Endothelial cell of umbilical vein (primary cell): ENCODE results near the gene CKAP5. TPM values are rescaled to one million over a fixed set of nuclear protein-coding genes. Genes with fewer than 3 reads are reported as not detected.
A peak's percentile ranks its signal among the peaks of the same experiment; 100 is the strongest.
"Not testable (repeated sequence)": the region's sequence is repeated elsewhere in the genome, so short reads cannot be mapped to it uniquely, and the experiment has no call there.

Experiments
- BruUV-seq: library from RNA; stranded (reverse); fragments of 400-500 nt; replicated peaks from 2 replicates; lab custom pipeline; 2021; lab: Mats Ljungman, UMichigan
- CTCF ChIA-PET: fragments of 300-600, 350-600 bp; sonication (Branson Sonifier 250); formaldehyde crosslinking; loops from one replicate; lab custom pipeline; 2021; ENCODE audit warnings: antibody characterized with exemption, inconsistent platforms; lab: Charles Lee
- POLR2A ChIA-PET: fragments of 300-600, 350-600 bp; sonication (Branson Sonifier 250); formaldehyde crosslinking; loops from one replicate; lab custom pipeline; 2021; ENCODE audit warnings: antibody characterized with exemption, inconsistent platforms; lab: Charles Lee
- DNase-seq: peaks from one replicate; pipeline ENCODE4 v3.0.0-alpha.2; 2011; ENCODE audit warnings: low read depth, low spot score
- FAIRE-seq: peaks from 2 replicates; lab custom pipeline; 2011; peaks lifted over from hg19 to GRCh38; lab: Jason Lieb, UNC
- H2AFZ ChIP-seq: 2 replicates; pipeline ENCODE4 v1.6.0; 2012; ENCODE audit warnings: low read depth, low read length, control low read depth, inconsistent platforms
- H3K27ac ChIP-seq: 2 replicates; pipeline ENCODE4 v1.5.1; 2011; ENCODE audit warnings: low read depth, mild to moderate bottlenecking, control low read depth, low read length, moderate library complexity; ENCODE audit not compliant: insufficient read depth
- H3K27me3 ChIP-seq, 2 experiments: 2 replicates each; pipeline versions ENCODE4 v1.6.0 to v1.6.1; 2011; ENCODE audit warnings: low read length in 2 of 2, mixed read lengths in 1 of 2; ENCODE audit not compliant: control insufficient read depth in 2 of 2, insufficient read depth in 2 of 2
- H3K36me3 ChIP-seq, 2 experiments: 2 replicates in 1 of 2; 3 replicates in 1 of 2; pipeline ENCODE4 v1.5.1; 2011; ENCODE audit warnings: low read length in 2 of 2, mild to moderate bottlenecking in 1 of 2, moderate library complexity in 1 of 2; ENCODE audit not compliant: control insufficient read depth in 2 of 2, insufficient read depth in 2 of 2; ENCODE audit errors: extremely low read depth in 1 of 2
- H3K4me1 ChIP-seq: 3 replicates; pipeline ENCODE4 v1.5.1; 2011; ENCODE audit warnings: mild to moderate bottlenecking, low read length; ENCODE audit not compliant: control insufficient read depth, insufficient read depth; ENCODE audit errors: extremely low read depth
- H3K4me2 ChIP-seq: 2 replicates; pipeline ENCODE4 v1.6.1; 2011; ENCODE audit warnings: low read length, control low read depth, mixed read lengths; ENCODE audit not compliant: insufficient read depth
- H3K4me3 ChIP-seq, 3 experiments: fragments of 200-600 bp in 1 of 3; sonication (generic), shearing (Covaris generic) in 1 of 3; replicated peaks in 1 of 3; 2 replicates each; pipeline ENCODE4 v1.5.1; 2011 to 2016; ENCODE audit warnings: control low read depth in 3 of 3, low read length in 3 of 3, mild to moderate bottlenecking in 2 of 3, inconsistent platforms in 1 of 3, low read depth in 1 of 3, moderate library complexity in 1 of 3; ENCODE audit not compliant: insufficient read depth in 1 of 3
- H3K79me2 ChIP-seq: 2 replicates; pipeline ENCODE4 v1.6.0; 2012; ENCODE audit warnings: low read length, inconsistent platforms; ENCODE audit not compliant: control insufficient read depth, insufficient read depth
- H3K9ac ChIP-seq: replicated peaks from 2 replicates; pipeline ENCODE3; 2011; ENCODE audit warnings: low read length, control low read depth; ENCODE audit not compliant: insufficient read depth; ENCODE audit errors: extremely low read depth
- H3K9me1 ChIP-seq: replicated peaks from 3 replicates; pipeline ENCODE4 v1.6.0; 2011; ENCODE audit warnings: mild to moderate bottlenecking, low read length; ENCODE audit not compliant: control insufficient read depth, insufficient read depth; ENCODE audit errors: extremely low read depth
- H3K9me3 ChIP-seq: replicated peaks from 2 replicates; pipeline ENCODE4 v1.5.1; 2012; ENCODE audit warnings: low read length, inconsistent platforms; ENCODE audit not compliant: control insufficient read depth, insufficient read depth
- H4K20me1 ChIP-seq: replicated peaks from 2 replicates; pipeline ENCODE3; 2011; ENCODE audit warnings: mild to moderate bottlenecking, low read length; ENCODE audit not compliant: control insufficient read depth, insufficient read depth; ENCODE audit errors: extremely low read depth
- FOS ChIP-seq: IDR thresholded peaks from 2 replicates; pipeline ENCODE4 v1.6.1; 2011; ENCODE audit warnings: mild to moderate bottlenecking, low read length, moderate library complexity, borderline replicate concordance; ENCODE audit not compliant: insufficient read depth
- JUN ChIP-seq: IDR thresholded peaks from 2 replicates; pipeline ENCODE4 v1.6.1; 2011; ENCODE audit warnings: borderline replicate concordance, low read depth; ENCODE audit not compliant: insufficient read length, insufficient read depth
- POLR2A ChIP-seq: IDR thresholded peaks from 2 replicates; pipeline ENCODE4 v1.6.1; 2012; ENCODE audit warnings: low read depth, mild to moderate bottlenecking, control low read depth, low read length
- dilution Hi-C: fragments of 300-500 bp; cut with MboI; formaldehyde crosslinking; loops from one replicate; pipeline ENCODE4 v1.15.0; 2019; ENCODE audit warnings: low sequenced_read_pairs; ENCODE audit not compliant: extremely low pct_ligation_motif_present
- intact Hi-C: fragments of 100-400 bp; cut with micrococcal nuclease; formaldehyde crosslinking; loops from one replicate; pipeline ENCODE4 v1.10.0; 2022
- polyA plus RNA-seq, 4 experiments: library from polyadenylated mRNA; depleted of rRNA in 3 of 4; stranded (reverse) in 3 of 4; unstranded in 1 of 4; fragments of >200 nt; gene quantifications; 2 replicates each; pipeline versions ENCODE4 v1.2.1 to v1.2.3, GENCODE V29; 2011 to 2012; ENCODE audit warnings: missing spikeins in 1 of 4
- total RNA-seq: library from RNA; stranded (reverse); gene quantifications from 2 replicates; pipeline ENCODE4 v1.2.3, GENCODE V29; 2021

CKAP5 gene
- total and polyA plus RNA-seq, 2 donors (not counting 3 experiments of a cell fraction or from before 2014, with no cell fraction given) = 47.4 to 138 TPM

- Histone ChIP-seq H3K4me1 (peaks cover 19% of the 10 kb centered on the region), H4K20me1 (no peaks in the 10 kb centered on the region), H3K4me3 (no peak overlapping the region), H3K79me2 (peaks cover 5% of the 10 kb centered on the region), H3K27ac (no peak overlapping the region), H3K27me3 (no peaks in the 10 kb centered on the region), H3K36me3 (peaks cover 15 to 16% of the 10 kb centered on the region in 2 experiments), H3K9ac (peak overlapping the region; percentile 34), H2AFZ (no peak overlapping the region), H3K4me2 (peak overlapping the region; percentile 8), H3K9me1 (no peaks in the 10 kb centered on the region), H3K9me3 (no peaks in the 10 kb centered on the region)
- dilution Hi-C loops = no loop called here
- intact Hi-C loops = no loop called here
- FAIRE-seq (peak; percentile 24), DNase-seq (peak; percentile 42)
- ChIA-PET POLR2A (no interaction called here), CTCF (interaction anchor here (0.9 to 1.5 kb wide), 4 partner anchors 9 to 353 kb away, joined by 3 to 4 read pairs (median 3); no protein-coding TSS in a partner anchor)
- peak; percentile 6 for TF ChIP-seq FOS
- TF ChIP-seq JUN = peak; percentile 17
- no peak for TF ChIP-seq POLR2A
- no TSS peak for BruUV-seq
These were observed 45.9 kb downstream of the CKAP5 start for GRCh38 chr11:46800177-46800576.

GRCh38 chr11:46799725-46800124 lies 46.4 kb downstream of the CKAP5 start:
- dilution Hi-C loops, DNase-seq, H3K9ac ChIP-seq, H3K4me3 ChIP-seq, FAIRE-seq, H2AFZ ChIP-seq, H3K79me2 ChIP-seq, H3K9me1 ChIP-seq, H4K20me1 ChIP-seq, H3K27me3 ChIP-seq, H3K9me3 ChIP-seq, POLR2A ChIA-PET, BruUV-seq, intact Hi-C loops: not testable (repeated sequence)
- H3K4me1 ChIP-seq = peaks cover 19% of the 10 kb centered on the region
- peak overlapping the region; percentile 37 for H3K27ac ChIP-seq
- H3K4me2 ChIP-seq = peak overlapping the region; percentile 8
- CTCF ChIA-PET = interaction anchor here (0.9 to 1.5 kb wide), 4 partner anchors 9 to 354 kb away, joined by 3 to 4 read pairs (median 3); no protein-coding TSS in a partner anchor
- H3K36me3 ChIP-seq = peaks cover 15 to 16% of the 10 kb centered on the region in 2 experiments
